Stomach smooth muscle (tissue), 2 donors: ENCODE data around the gene CAMK2A.

Experiments used
- H3K27ac ChIP-seq: one replicate; pipeline ENCODE4 v1.7.0; 2013; ENCODE audit warnings: mild to moderate bottlenecking, low read length, inconsistent platforms
- H3K27me3 ChIP-seq, 2 donors: one replicate each; pipeline ENCODE4 v1.7.0; 2013; ENCODE audit warnings: low read length in 2 of 2; ENCODE audit not compliant: insufficient read depth in 2 of 2, control insufficient read depth in 1 of 2
- H3K36me3 ChIP-seq, 2 donors: one replicate each; pipeline ENCODE4 v1.7.0; 2013; ENCODE audit warnings: low read length in 2 of 2; ENCODE audit not compliant: control insufficient read depth in 2 of 2, insufficient read depth in 2 of 2
- H3K4me1 ChIP-seq: one replicate; pipeline ENCODE4 v1.7.0; 2013; ENCODE audit warnings: low read length; ENCODE audit not compliant: control insufficient read depth, insufficient read depth
- H3K4me3 ChIP-seq, 2 donors: one replicate each; pipeline ENCODE4 v1.7.0; 2013; ENCODE audit warnings: low read length in 2 of 2
- H3K9ac ChIP-seq, 2 donors: one replicate each; pipeline ENCODE4 v1.7.0; 2013; ENCODE audit warnings: low read length in 2 of 2, mild to moderate bottlenecking in 1 of 2
- H3K9me3 ChIP-seq, 2 donors: one replicate each; pipeline ENCODE4 v1.7.0; 2013; ENCODE audit warnings: low read length in 2 of 2; ENCODE audit not compliant: control insufficient read depth in 2 of 2
- donor health status: healthy.
- donor health status: Pancreatic carcinoma.

The CAMK2A gene

GRCh38 chr5:150289551-150290390 lies at the start of gene CAMK2A:
Gene CAMK2A, minus strand, starts transcription at chr5:150289773. Its CDS starts 148 bp downstream, at chr5:150289625.
- H3K9me3 ChIP-seq = no peaks in the 10 kb centered on the region
- no peaks in the 10 kb centered on the region for H3K4me1 ChIP-seq
- no peak within 1 kb of the TSS for H3K27ac ChIP-seq
- H3K9ac ChIP-seq = no peak within 1 kb of the TSS
- H3K4me3 ChIP-seq = no peak within 1 kb of the TSS
- no peaks in the 10 kb centered on the region for H3K27me3 ChIP-seq
- no peaks in the 10 kb centered on the region for H3K36me3 ChIP-seq

- no peak overlapping the region for H3K27ac ChIP-seq
- H3K4me3 ChIP-seq = no peak overlapping the region
- H3K9ac ChIP-seq = no peak overlapping the region
Measured at GRCh38 chr5:150339165-150339564, 49.6 kb upstream of the CAMK2A start.

DNA sequence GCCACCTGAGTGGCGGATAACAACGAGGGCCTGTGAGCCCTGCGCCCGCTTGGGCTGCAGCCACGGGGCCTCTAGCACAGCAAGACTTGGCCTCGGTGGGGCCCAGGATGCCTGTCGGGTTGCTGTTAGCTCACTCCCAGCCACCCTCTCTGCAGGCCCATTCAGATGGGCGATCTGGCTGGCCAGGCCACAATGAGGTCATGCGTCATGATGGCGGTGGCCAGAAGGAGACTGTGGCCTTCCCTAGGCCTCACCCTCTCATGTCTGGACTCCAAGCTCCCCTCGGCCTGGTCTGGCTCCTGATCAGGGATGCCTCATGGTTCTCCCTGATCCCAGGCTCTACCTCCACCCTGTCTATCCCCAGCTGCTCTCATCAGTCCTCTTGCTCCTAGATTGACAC lies 49.0 kb upstream of the CAMK2A start:
- Histone ChIP-seq H3K27me3 (no peaks in the 10 kb centered on the region), H3K9me3 (no peaks in the 10 kb centered on the region), H3K27ac (no peak overlapping the region), H3K9ac (no peak overlapping the region), H3K4me3 (no peak overlapping the region), H3K4me1 (no peaks in the 10 kb centered on the region), H3K36me3 (no peaks in the 10 kb centered on the region)

More at GRCh38 chr5:150339165-150339564, 49.6 kb upstream of the CAMK2A start:
- Histone ChIP-seq H3K27me3 (no peaks in the 10 kb centered on the region), H3K4me1 (no peaks in the 10 kb centered on the region), H3K36me3 (no peaks in the 10 kb centered on the region), H3K9me3 (no peaks in the 10 kb centered on the region)

DNA sequence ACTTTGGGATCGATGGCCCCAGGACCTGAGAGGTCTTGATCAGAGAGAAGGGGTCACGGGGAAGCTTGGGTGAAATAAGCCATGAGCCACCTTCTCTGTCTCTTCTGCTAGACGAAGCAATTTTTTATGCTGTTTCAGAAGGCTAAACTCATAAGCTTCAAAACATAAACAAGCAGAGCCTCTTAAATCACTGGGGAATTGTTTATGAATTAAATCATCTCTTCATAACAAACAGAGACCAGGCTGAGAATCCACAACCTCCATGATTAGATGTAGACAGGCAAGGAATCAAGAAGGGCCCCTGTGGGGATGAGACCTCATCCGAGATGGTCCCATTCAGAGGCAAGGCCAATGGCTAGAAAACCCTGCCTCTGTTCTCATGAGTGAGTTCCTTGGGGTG lies 46.2 kb upstream of the CAMK2A start:
- Histone ChIP-seq H3K4me1 (no peaks in the 10 kb centered on the region), H3K4me3 (no peak overlapping the region), H3K9me3 (no peaks in the 10 kb centered on the region), H3K27ac (no peak overlapping the region), H3K27me3 (no peaks in the 10 kb centered on the region), H3K9ac (no peak overlapping the region), H3K36me3 (no peaks in the 10 kb centered on the region)

DNA sequence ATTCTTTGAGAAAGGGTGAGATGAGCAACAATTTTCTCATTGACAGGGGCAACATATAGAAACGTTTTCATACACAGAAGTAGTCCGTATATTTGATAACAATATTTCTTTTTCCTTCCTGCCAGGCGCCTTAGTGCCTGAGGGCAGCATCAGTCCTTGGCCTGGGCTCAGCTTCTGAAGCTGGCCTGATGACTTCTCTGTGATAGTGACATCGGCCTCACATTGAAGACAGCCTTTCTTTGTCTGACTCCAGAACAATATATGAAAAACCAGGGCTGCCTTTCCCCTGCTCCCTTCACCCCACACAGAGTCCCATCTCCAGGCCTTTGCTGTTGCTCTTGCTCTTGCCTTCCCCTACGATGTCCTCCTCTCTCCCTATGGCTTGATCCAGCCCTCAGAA lies 43.8 kb upstream of the CAMK2A start:
- Histone ChIP-seq H3K36me3 (no peaks in the 10 kb centered on the region), H3K4me3 (no peak overlapping the region), H3K9me3 (no peaks in the 10 kb centered on the region), H3K27me3 (no peaks in the 10 kb centered on the region), H3K9ac (no peak overlapping the region), H3K4me1 (peaks cover 2% of the 10 kb centered on the region), H3K27ac (no peak overlapping the region)

DNA sequence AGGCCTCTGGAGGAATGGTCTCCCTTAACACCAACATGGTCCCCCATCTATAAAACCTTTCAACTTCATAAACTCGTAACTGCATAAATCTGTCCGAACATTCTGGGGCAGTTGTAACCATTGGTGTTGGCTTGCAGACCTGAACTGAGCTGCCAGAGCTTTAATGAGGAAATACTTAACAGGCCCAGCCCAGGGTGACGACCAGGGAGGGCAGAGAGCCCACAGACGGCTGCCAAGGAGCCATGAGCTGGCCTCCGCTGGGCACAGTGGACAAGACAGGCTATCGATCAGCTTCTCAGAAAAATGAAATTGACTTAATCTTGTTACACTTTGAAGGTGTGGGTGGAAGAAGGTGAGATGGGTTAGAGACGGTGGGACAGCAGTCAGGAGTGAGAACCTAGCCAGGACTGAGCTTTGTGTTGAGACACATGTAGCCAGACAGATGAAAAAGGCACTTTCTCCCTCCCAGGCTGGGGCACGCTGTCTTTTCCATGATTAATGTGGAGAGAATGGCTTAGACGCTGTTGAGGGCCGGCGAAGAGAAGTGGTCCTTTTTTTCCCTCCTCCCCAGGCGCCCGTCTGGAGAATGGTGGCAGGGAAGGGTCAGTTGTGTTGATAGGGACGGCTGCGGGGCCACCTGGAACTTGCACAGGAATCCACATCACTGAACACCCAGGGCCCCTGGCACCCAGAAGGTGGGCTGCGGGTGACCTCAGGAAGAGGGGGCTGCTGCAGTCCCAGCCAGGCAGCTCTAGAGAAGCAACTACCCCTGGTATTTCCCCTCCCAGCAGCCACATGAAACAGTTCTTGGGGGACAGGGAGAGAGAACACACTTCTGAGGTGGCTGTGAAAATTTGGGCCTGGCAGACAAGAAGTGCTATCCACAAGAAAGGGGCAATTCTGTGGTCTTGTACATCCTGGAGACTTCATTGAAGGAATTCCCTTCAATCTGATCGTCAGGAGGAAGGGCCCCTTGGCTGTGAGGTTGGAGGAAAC lies 40.6 kb upstream of the CAMK2A start:
- H3K9ac ChIP-seq = no peak overlapping the region
- no peaks in the 10 kb centered on the region for H3K36me3 ChIP-seq
- H3K9me3 ChIP-seq = no peaks in the 10 kb centered on the region
- no peak overlapping the region for H3K4me3 ChIP-seq
- H3K4me1 ChIP-seq = peaks cover 2% of the 10 kb centered on the region
- H3K27ac ChIP-seq = no peak overlapping the region
- no peaks in the 10 kb centered on the region for H3K27me3 ChIP-seq

GRCh38 chr5:150329038-150329437 lies 39.5 kb upstream of the CAMK2A start:
- H3K27me3 ChIP-seq = no peaks in the 10 kb centered on the region
- no peak overlapping the region for H3K9ac ChIP-seq
- H3K4me1 ChIP-seq = peaks cover 2% of the 10 kb centered on the region
- no peaks in the 10 kb centered on the region for H3K9me3 ChIP-seq
- no peak overlapping the region for H3K4me3 ChIP-seq
- no peaks in the 10 kb centered on the region for H3K36me3 ChIP-seq
- H3K27ac ChIP-seq = no peak overlapping the region

- no peak overlapping the region for H3K27ac ChIP-seq
- no peaks in the 10 kb centered on the region for H3K9me3 ChIP-seq
- H3K9ac ChIP-seq = no peak overlapping the region
- H3K36me3 ChIP-seq = no peaks in the 10 kb centered on the region
- H3K4me1 ChIP-seq = peaks cover 2% of the 10 kb centered on the region
- H3K4me3 ChIP-seq = no peak overlapping the region
- H3K27me3 ChIP-seq = no peaks in the 10 kb centered on the region
Measured at GRCh38 chr5:150328515-150328914, 38.9 kb upstream of the CAMK2A start.

DNA sequence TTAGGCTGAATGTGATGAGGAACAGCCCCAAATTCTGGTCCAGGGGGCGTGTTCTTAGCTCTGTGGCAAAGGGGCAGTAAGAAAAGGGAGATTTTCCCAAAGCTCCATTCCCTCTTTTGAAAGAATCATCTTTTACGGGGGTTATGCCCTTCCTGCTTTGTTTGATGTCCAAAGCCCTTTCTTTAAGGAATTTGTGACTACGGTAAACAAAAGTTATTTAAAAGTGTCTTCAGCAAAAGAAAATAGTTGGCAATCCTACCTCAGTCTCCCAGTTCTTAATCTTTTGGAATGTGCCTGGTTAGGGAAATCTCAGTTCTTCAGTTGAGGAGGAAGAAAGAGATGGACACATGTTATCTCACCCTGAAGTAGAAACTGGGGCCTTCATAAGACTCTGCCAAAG lies 37.6 kb upstream of the CAMK2A start:
- H3K9me3 ChIP-seq = no peaks in the 10 kb centered on the region
- H3K9ac ChIP-seq = no peak overlapping the region
- H3K4me3 ChIP-seq = no peak overlapping the region
- no peak overlapping the region for H3K27ac ChIP-seq
- H3K27me3 ChIP-seq = no peaks in the 10 kb centered on the region
- H3K36me3 ChIP-seq = no peaks in the 10 kb centered on the region
- peaks cover 2% of the 10 kb centered on the region for H3K4me1 ChIP-seq

DNA sequence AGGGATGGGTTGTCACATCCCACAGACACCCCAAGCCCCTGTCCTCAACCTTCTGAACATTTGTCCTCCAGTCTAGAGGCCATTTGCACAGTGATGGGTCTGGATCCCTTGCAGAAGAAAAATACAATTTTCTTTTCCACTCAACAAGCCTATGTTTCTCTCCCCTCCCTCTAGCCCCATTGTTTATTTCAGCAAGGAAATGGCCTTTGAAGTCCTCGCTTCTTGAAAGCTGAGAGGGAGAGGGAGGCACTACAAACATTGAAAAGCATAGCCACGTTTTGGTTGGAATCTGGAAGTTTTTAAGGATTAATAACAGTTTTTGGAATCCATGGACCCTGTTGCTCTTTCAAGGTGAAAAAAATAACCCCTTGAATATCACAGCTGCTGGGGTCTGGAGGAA lies 37.1 kb upstream of the CAMK2A start:
- peaks cover 0 to under 1% of the 10 kb centered on the region in 2 donors for H3K9me3 ChIP-seq
- no peaks in the 10 kb centered on the region for H3K27me3 ChIP-seq
- H3K36me3 ChIP-seq = no peaks in the 10 kb centered on the region
- no peak overlapping the region for H3K9ac ChIP-seq
- H3K4me1 ChIP-seq = peaks cover 2% of the 10 kb centered on the region
- H3K4me3 ChIP-seq = no peak overlapping the region
- no peak overlapping the region for H3K27ac ChIP-seq
